HTERT RPE-1 (cell line): ENCODE results near the gene CACNA2D2.

Experiments
- in situ Hi-C: fragments of 300-500 bp; cut with MboI; formaldehyde crosslinking; loops from 4 replicates; pipeline ENCODE4 v1.14.3; 2020; ENCODE audit warnings: low sequenced_read_pairs

CACNA2D2 gene

DNA sequence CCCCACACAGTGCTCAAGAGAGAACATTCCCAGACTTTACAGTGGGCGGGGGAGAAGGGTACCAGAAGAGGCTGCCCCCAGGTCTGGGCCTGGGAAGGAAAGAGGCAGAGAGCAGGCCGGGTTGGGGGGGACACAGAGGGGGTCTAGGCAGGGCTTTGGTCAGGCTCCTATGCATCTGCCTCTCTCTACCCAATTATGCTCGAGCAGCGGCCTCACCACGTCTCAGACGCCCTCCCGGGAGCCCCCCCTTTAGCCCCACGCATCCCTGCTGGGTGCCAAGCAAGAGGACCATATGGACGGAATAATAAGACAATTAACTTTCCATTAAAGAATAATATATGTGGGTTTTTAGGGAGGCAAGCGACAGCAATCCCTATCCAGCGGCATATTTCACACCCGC lies 32.8 kb downstream of the CACNA2D2 start:
- in situ Hi-C loops: no loop called here

DNA sequence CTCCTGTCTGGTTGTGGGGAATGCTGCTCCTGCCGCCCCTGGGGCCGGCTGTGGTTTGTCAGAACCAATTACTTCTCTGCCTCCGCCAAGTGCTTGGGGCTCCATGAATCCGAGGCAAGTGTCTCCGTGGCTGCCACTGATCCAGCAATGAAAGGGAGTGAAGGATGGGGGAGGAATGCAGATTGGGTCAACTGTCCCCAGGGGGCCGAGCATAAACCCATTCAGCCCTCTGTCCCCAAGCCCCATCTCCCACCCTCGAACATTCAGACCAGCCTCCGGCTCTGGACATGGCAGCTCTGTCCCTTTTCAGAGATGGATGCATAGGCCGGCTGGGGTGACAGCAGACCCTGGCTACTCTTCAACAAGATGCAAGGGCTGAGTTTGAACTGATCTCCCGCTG lies 35.5 kb downstream of the CACNA2D2 start:
- in situ Hi-C loops: no loop called here

- in situ Hi-C loops: no loop called here
Measured at GRCh38 chr3:50466177-50466576, 37.3 kb downstream of the CACNA2D2 start.

GRCh38 chr3:50464569-50464968 lies 38.9 kb downstream of the CACNA2D2 start:
- in situ Hi-C loops: no loop called here

GRCh38 chr3:50459785-50460184 lies 43.6 kb downstream of the CACNA2D2 start:
- in situ Hi-C loops: no loop called here

DNA sequence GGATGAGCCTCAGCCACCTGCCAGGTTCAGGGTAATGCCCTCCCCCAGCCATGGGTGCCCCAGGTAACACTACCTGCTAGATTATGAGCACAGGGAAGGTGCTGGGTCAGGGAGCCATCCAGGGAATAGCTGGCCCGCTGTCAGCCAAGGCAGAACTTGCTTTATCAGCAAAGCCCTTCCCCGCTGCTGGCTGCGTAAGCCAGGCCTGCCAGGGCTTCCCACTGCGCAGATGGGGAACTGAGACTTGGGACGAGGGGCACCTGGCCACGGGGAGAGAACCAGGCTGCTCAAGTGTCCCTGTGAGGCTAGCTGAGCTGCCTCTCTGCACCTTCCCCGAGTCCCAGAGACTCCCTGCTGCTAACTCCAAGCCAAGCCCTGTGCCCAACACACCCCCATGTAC lies 45.4 kb downstream of the CACNA2D2 start:
- in situ Hi-C loops: no loop called here

- in situ Hi-C loops: no loop called here
Measured at GRCh38 chr3:50455161-50456018, 48.0 kb downstream of the CACNA2D2 start.

- in situ Hi-C loops: no loop called here
Measured at GRCh38 chr3:50454481-50455070, 48.9 kb downstream of the CACNA2D2 start.

DNA sequence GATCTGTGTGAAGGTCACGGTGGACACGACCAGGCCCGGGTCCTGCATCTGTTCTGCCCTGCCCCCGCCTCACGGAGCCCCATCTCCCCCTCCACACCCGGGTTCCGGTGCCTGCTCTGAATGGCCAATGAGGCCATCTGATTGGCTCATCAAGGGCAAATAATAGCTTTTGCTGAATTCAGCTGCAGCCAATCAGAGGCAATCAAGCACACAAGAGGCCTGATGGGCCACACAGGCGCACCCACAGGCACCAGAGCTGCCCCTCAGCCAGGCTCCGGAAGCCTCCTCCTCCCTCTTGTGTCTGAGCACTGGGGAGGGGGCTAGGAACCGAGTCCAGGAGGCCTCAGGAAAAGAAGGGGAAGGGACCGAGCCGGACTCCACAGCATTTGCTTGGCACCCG lies 49.5 kb downstream of the CACNA2D2 start:
- in situ Hi-C loops: no loop called here

DNA sequence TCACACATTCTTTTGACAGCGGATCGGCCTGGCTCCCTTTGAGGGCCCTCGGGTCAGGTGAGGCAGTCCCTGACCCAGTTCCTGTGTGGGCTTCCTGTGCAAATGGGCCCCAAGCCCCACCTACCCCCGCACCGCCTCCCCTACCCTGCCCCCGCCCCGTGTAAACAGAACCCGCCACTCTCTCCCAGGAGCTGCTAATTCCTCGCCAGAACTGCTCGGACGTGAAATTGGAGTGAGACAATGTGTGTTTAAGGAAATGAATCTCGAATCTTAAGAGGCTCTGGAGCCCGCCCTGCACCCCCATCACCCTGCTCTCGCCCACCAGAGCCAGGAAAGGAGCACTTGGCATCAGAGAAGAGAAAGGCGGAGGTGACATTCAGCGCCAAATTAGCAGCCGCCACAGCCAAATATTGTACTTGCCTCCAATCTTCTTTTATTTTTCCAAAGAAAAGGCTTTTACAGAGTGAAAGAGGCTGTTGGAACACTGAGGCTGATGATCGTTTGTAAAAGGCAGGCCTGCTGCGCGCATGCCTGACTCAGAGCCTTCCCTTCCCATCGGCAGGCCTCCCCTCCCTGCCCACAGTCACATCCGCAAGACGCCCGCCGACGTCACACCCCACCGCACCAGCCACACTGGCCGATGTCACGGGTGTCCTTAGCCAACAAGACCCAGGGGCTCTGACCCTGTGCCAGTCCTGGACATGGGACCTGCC lies 53.1 kb downstream of the CACNA2D2 start:
- in situ Hi-C loops: no loop called here

DNA sequence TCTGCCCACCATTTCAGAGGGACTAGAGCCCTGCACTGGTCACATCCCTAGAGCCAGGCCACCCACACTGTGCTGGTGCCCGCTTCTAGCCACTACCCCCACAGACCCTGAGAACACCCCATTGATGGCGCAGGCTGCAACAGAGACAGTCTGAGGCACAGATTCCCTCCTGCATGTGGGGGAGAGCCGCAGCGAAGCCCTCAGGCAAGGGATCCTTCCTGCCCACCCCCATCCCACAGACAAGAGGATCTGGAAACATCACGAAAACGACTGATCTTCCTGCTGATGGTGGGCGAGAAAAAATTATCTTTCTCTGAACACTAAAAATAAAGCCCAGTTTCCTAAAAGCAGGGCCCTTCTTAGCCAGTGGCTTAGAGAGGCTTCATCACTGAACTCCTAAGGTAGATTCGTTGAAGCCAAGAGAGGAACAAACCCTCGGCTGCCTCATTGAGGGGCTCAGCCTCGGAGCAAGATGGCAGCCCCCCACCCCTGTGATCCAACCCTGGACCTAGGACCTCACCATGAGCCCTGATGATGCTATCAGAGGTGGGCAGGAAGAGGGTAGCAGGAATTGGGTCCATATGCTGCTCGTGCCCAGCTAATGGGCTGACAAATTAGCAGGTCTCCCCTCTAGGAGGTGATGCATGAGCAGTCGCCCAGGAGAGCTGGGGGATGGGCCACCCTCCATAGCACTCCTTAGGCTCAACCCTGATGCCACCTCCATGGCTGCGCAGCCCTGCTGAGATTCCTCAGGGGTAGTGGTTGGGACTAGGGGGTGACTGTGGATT lies 54.5 kb downstream of the CACNA2D2 start:
- in situ Hi-C loops: no loop called here

GRCh38 chr3:50447290-50447840 lies 56.1 kb downstream of the CACNA2D2 start:
- in situ Hi-C loops: no loop called here

GRCh38 chr3:50445919-50446318 lies 57.5 kb downstream of the CACNA2D2 start:
- in situ Hi-C loops: no loop called here

DNA sequence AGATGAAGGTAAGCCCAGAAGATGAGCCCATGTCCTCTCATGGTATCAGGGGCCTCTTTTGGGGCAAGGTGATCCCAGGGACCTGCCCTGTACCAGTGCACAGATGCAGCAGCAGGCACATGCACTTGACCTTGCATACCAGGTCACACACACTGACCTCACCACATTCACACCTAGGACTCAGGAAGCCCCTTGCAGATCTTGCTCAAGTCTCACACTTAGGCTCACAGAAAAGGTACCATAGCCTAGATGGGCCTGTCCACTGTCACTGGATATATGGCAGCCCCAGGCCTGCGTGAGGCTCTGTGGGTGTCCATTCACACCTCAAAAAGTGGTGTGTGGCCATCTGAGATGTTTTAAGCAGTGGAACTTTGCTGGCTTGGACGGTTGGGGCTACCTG lies 58.7 kb downstream of the CACNA2D2 start:
- in situ Hi-C loops: no loop called here

GRCh38 chr3:50444213-50444612 lies 59.2 kb downstream of the CACNA2D2 start:
- in situ Hi-C loops: no loop called here

GRCh38 chr3:50442945-50443579 lies 60.4 kb downstream of the CACNA2D2 start:
- in situ Hi-C loops: no loop called here

DNA sequence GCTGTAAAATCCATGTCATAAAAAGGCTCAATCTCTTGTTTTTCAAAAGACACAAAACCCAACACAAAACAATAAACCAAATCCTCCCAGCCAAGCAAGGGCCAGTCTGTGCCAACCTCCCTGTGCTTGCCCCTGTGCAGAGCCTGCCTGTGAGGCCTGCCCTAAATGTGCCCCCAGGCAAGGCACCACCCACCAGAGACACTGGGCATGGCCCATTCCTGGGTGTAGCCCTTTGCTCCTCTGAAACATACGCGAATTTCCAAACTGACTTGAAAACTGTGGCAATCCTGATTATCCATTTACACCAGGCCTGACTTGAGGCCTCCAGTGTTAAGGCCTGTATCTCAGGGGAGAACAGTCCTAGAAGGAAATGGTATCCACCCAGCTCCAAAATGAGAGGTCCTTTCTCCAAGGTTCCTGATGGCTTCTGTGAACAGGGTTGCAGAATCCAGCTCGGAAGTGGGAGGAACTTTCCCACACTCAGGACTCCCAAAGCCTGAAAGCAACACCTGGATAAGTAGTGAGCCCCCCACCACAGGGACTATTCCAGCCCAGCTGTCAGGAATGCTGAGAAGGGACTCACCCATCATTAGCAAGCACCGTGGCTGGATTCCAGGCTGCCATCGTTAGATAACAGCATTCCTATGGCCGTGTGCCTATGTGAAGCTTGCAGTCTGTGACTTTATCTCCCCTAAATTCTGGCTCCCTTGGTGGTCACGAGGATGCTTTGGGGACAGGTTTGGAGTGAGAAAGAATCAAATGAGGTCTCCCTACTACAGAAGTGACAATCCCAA lies 61.8 kb downstream of the CACNA2D2 start:
- in situ Hi-C loops: no loop called here

DNA sequence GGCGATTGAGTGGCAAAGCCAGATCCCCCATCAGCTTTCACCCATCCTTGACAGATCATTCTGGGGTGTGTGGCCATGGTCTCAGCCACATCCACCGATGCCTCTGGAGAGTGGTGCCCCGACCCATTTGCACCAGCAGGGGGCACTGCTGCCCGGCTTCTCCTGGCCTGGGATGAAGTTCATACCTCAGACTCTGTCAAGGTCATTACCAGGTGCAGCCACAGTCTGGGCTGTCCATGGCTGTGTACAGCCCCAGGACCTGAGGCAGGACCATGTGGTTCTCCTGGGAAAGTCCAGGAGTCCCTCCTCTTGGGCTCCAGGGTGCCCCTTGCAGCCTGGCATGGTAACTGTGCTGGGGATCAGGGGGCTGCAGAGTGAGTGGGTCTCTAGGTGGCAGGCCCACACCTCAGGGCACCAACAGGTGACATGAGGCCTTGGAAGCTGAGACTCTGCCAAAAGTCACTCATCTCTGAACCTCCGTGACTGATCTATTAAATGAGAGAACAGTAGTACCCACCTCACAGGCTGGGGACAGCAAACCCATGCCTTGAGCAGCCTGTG lies 67.2 kb downstream of the CACNA2D2 start:
- in situ Hi-C loops: no loop called here
